Measurements from ENCODE around the gene ZGPAT. TPM values are rescaled to one million over a fixed set of nuclear protein-coding genes. Genes with fewer than 3 reads are reported as not detected.

The ZGPAT gene
- total and polyA plus RNA-seq, 2 of the 4 experiments (the other 2 are of a cell fraction) = 13.4 to 20.2 TPM

DNA sequence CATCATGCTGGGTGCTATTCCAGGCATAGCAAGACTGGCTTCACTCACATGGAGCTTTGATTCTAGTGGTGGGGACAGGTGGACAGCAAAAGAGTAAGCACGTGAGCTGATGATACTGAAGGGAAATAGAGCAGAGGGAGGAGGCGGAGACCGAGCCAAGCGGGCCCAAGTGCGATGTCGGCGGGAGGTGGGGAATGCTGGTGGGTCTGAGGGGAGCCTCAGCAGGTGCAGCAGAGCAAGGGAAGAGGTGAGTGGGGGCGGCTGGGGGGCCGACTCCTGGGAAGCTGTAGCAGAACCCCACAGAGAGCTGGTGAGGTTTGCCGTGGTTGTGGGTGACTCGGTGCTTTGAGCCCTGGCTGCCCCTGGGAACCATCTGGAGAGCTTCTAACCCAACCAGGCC, 39.5 kb upstream of the ZGPAT start:
- Histone ChIP-seq H2AK5ac (ENCODE audit: low read depth, low read length) (no peak overlapping the region), H4K91ac (ENCODE audit: insufficient read depth, low read depth, low read length) (no peak overlapping the region), H3K4me3 (ENCODE audit: insufficient read depth, low read depth, low read length) (no peak overlapping the region), H3K14ac (replicated peaks; ENCODE audit: low read depth, low read length) (no peak overlapping the region), H3K18ac (ENCODE audit: low read depth, low read length) (no peak overlapping the region), H2AK9ac (replicated peaks; ENCODE audit: low read depth, low read length, poor library complexity) (no peak overlapping the region), H3K4ac (ENCODE audit: low read depth, low read length) (no peak overlapping the region), H3K9ac (ENCODE audit: low read depth, low read length) (no peak overlapping the region), H4K20me1 (ENCODE audit: insufficient read depth, low read length) (no peaks in the 10 kb centered on the region), H3K56ac (ENCODE audit: extremely low read depth, insufficient read depth, low read length) (no peak overlapping the region), H2BK120ac (ENCODE audit: low read depth, low read length) (no peak overlapping the region), H3K4me1 (ENCODE audit: control insufficient read depth, insufficient read depth, low read length) (no peaks in the 10 kb centered on the region; the same call in 1 of the 2 replicates), H3K9me3 (ENCODE audit: control insufficient read depth, insufficient read depth, low read length) (no peaks in the 10 kb centered on the region), H3K36me3 (ENCODE audit: control insufficient read depth, insufficient read depth, low read length) (peaks cover 47% of the 10 kb centered on the region), H2BK20ac (ENCODE audit: low read depth, low read length) (no peak overlapping the region), H4K5ac (ENCODE audit: low read depth, low read length) (no peak overlapping the region), H3K4me2 (ENCODE audit: low read depth, low read length) (no peak overlapping the region), H2BK15ac (ENCODE audit: low read depth, low read length) (no peak overlapping the region), H3K27ac (ENCODE audit: insufficient read depth, low read length) (no peak overlapping the region), H3K23ac (ENCODE audit: low read depth, low read length) (no peak overlapping the region), H2AFZ (replicated peaks; ENCODE audit: low read length, poor library complexity) (no peak overlapping the region), H4K8ac (ENCODE audit: low read depth in 2 of 2, low read length in 2 of 2) (no peak overlapping the region), H3K79me1 (ENCODE audit: low read depth in 1 of 2, low read length in 2 of 2) (peaks cover 3 to 24% of the 10 kb centered on the region in 2 experiments; a peak in 3 of 4 replicates), H2BK5ac (ENCODE audit: low read depth, low read length, poor library complexity, severe bottlenecking) (no peak overlapping the region), H3K9me1 (ENCODE audit: insufficient read depth, low read length) (no peaks in the 10 kb centered on the region), H3K27me3 (ENCODE audit: control insufficient read depth, insufficient read depth, low read length) (no peaks in the 10 kb centered on the region)
- 97% methylated on average over 6 of the region's 11 CpGs; no CpG with 5 or more reads in 1 of the 2 experiments for WGBS, 2 experiments (ENCODE audit: extremely low coverage in 2 of 2, insufficient read length in 1 of 2)
- CTCF ChIA-PET = no interaction called here
- POLR2A ChIA-PET (ENCODE audit: unreplicated experiment) = no interaction called here
- ATAC-seq (ENCODE audit: low read depth) = no peak
- in situ Hi-C loops (cut with MboI; ENCODE audit: low sequenced_read_pairs) (no loop called here), dilution Hi-C loops (cut with HindIII; ENCODE audit: low sequenced_read_pairs, unreplicated experiment) (no loop called here), intact Hi-C loops (cut with micrococcal nuclease) (no loop called here)
- no peak for DNase-seq
- TF ChIP-seq BHLHE40 (IDR thresholded peaks at IDR 0.05; ENCODE audit: low read depth, low read length) = no peak
- TF ChIP-seq, protein P1, sequence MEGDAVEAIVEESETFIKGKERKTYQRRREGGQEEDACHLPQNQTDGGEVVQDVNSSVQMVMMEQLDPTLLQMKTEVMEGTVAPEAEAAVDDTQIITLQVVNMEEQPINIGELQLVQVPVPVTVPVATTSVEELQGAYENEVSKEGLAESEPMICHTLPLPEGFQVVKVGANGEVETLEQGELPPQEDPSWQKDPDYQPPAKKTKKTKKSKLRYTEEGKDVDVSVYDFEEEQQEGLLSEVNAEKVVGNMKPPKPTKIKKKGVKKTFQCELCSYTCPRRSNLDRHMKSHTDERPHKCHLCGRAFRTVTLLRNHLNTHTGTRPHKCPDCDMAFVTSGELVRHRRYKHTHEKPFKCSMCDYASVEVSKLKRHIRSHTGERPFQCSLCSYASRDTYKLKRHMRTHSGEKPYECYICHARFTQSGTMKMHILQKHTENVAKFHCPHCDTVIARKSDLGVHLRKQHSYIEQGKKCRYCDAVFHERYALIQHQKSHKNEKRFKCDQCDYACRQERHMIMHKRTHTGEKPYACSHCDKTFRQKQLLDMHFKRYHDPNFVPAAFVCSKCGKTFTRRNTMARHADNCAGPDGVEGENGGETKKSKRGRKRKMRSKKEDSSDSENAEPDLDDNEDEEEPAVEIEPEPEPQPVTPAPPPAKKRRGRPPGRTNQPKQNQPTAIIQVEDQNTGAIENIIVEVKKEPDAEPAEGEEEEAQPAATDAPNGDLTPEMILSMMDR (conservative IDR thresholded peaks at IDR 0.05; ENCODE audit: low read depth, low read length) = no peak
- no peak for TF ChIP-seq MXI1 (IDR thresholded peaks at IDR 0.05; ENCODE audit: borderline replicate concordance, low read depth, low read length)
- TF ChIP-seq, protein P2, sequence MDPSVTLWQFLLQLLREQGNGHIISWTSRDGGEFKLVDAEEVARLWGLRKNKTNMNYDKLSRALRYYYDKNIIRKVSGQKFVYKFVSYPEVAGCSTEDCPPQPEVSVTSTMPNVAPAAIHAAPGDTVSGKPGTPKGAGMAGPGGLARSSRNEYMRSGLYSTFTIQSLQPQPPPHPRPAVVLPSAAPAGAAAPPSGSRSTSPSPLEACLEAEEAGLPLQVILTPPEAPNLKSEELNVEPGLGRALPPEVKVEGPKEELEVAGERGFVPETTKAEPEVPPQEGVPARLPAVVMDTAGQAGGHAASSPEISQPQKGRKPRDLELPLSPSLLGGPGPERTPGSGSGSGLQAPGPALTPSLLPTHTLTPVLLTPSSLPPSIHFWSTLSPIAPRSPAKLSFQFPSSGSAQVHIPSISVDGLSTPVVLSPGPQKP (IDR thresholded peaks at IDR 0.05; ENCODE audit: borderline replicate concordance, low read depth, low read length) = no peak
- TF ChIP-seq CEBPB (IDR thresholded peaks at IDR 0.05; ENCODE audit: low read depth, low read length) = no peak
- no peak for TF ChIP-seq SMC3 (IDR thresholded peaks at IDR 0.05; ENCODE audit: low read depth, low read length)
- TF ChIP-seq RFX5 (IDR thresholded peaks at IDR 0.05; ENCODE audit: low read depth, low read length) = no peak
- TF ChIP-seq CHD1 (IDR thresholded peaks at IDR 0.05; ENCODE audit: low read depth, low read length) = no peak
- TF ChIP-seq MAFK (IDR thresholded peaks at IDR 0.05; ENCODE audit: low read depth, low read length) = no peak
- TF ChIP-seq POLR2A (IDR thresholded peaks at IDR 0.05; ENCODE audit: low read depth, low read length) = no peak
- TF ChIP-seq FOS (IDR thresholded peaks at IDR 0.05; ENCODE audit: low read depth, low read length) = no peak
- no peak for TF ChIP-seq NFE2L2 (IDR thresholded peaks at IDR 0.05; ENCODE audit: low read depth, low read length)
- no peak for TF ChIP-seq RCOR1 (IDR thresholded peaks at IDR 0.05; ENCODE audit: insufficient replicate concordance, low read length)
- TF ChIP-seq MAZ (IDR thresholded peaks at IDR 0.05; ENCODE audit: borderline replicate concordance, low read depth, low read length) = no peak
- no TSS peak for BruUV-seq (replicated peaks)

Measured in IMR-90 (cell line).